Smooth muscle cell of the coronary artery (primary cell): ENCODE data around the gene MRTFB. TPM values are rescaled to one million over a fixed set of nuclear protein-coding genes. Genes with fewer than 3 reads are reported as not detected.

ENCODE experiments used
- total RNA-seq: library from RNA; depleted of rRNA; stranded (reverse); fragments of >200 nt; gene quantifications from 2 replicates; pipeline ENCODE4 v1.2.3, GENCODE V29; 2014; ENCODE audit warnings: low replicate concordance

Gene MRTFB
- total RNA-seq = 1.5 and 2.9 TPM in 2 replicates

DNA sequence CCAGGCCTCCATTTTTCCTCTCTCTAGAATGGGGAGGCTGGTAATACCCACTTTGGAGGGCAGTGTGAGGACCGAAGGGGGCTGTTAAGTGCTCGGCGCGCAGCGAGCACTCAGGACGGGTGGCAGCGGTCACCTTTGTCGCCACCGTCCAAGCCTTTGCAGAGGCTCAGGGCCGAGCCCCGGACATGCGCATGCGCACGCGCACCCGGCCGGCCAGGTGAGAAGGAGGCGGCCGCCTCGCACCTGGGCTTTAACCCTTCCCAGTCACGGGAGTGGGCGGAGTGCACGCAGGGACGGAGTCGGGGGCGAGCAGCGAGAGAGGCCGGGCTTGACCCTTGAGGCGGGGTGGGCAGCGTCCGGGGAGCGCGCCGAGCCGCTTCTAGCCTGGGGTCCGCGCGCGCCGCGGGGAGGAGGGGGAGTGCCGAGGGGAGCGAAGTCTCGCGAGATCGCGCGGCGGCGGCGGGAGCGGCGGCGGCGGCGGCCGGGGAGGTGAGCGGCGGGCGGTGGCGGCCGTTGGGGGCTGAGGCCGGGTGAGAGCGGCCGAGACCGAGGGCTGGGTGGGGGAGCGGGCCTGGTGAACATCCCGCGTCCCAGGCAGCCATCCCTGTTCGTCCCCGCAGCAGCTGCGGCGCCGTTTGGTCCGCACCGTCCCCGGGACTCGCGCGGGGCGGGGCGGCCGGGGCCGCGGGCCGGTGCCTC, at the start of gene MRTFB:
Gene MRTFB (plus strand): TSS at position 443 of the 699 bp plus-strand sequence. CDS start 69,288 bp downstream, outside the sequence.

Other genes starting within 250 kb of the MRTFB start
- gene ERCC4, start 151.2 kb upstream of the MRTFB start, total RNA-seq = 4.0 and 6.5 TPM in 2 replicates